ENCODE results near the gene DCDC2B.

The DCDC2B gene

DNA sequence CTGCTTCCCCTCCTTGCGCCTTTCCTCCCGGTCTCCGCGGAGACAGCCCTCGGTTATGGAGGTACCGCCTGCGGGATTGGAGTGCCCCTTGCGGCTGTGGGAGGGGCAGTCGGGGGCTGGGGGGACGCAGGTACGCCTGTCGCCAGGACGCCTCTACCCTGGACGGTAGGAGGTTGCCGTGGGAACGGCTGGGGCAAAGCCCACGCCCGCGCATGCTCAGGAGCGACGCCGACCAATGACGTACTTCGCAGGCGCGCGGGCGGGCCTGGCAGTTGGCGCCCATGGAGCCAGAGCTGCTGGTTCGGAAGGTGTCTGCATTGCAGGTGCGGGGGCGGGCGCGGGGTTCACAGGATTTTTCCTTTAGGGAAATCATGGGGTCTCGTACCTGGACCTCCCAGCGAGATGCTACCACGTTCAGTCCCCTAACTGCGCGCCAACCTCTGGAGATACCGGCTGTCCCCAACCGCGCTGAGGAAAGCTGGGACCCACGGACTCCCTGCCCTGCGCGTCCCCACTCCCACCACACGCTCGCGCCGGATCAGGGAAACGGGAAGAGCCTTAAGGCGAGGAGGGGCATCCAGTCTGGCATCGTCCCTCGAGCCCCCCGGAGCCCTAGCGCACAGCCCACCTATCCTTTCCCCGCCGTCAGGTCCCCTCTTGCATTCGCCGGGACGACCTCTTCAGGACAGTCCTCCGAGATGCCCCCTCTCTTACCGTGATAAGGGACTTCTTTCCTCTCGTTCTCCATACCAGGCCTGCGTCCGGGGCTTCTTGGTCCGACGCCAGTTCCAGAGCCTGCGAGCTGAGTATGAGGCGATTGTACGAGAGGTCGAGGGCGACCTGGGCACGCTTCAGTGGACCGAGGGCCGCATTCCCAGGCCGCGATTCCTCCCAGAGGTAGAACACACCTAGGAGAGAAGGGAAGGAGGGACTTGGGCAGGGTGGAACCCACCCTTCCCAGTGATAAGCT lies 3.2 kb upstream of the DCDC2B start, which contains the start of gene IQCC:
Gene IQCC (plus strand): TSS at position 271 of the 970 bp plus-strand sequence. CDS start 11 bp downstream, at position 282.
- Histone ChIP-seq H3K4me2 (ENCODE audit: insufficient read depth, low read length) (peak within 1 kb of the TSS; percentile 99), H3K4me3 (ENCODE audit: low read depth in 1 of 2, low read length in 2 of 2) (peak within 1 kb of the TSS; percentile 53 to 98), H2AFZ (ENCODE audit: low read depth, low read length) (peak within 1 kb of the TSS; percentile 99), H3K79me2 (ENCODE audit: insufficient read depth, low read length) (peaks cover 26% of the 10 kb centered on the region), H4K20me1 (ENCODE audit: insufficient read depth, low read length) (no peaks in the 10 kb centered on the region), H3K36me3 (ENCODE audit: insufficient read depth, low read length) (peaks cover 21% of the 10 kb centered on the region), H3K4me1 (ENCODE audit: insufficient read depth, low read length) (peaks cover 45% of the 10 kb centered on the region), H3K27ac (ENCODE audit: low read length) (peak within 1 kb of the TSS; percentile 92), H3K9me3 (ENCODE audit: insufficient read depth, low read length, severe bottlenecking) (no peaks in the 10 kb centered on the region), H3K9ac (ENCODE audit: low read depth, low read length) (peak within 1 kb of the TSS; percentile 88), H3K27me3 (ENCODE audit: insufficient read depth, low read length, poor library complexity) (no peaks in the 10 kb centered on the region)
- ATAC-seq (ENCODE audit: insufficient read depth, low read depth) (peak; percentile 69), DNase-seq (peak; percentile 83)
- no peak for TF ChIP-seq EZH2 (IDR thresholded peaks at IDR 0.05; ENCODE audit: borderline replicate concordance, low read depth, low read length, severe bottlenecking)
- no peak for TF ChIP-seq CTCF (IDR thresholded peaks at IDR 0.05; ENCODE audit: borderline replicate concordance, extremely low read depth, low read length, poor library complexity, severe bottlenecking)

GRCh38 chr1:32208469-32208868 lies 420 bp upstream of the DCDC2B start:
- Histone ChIP-seq H3K4me1 (ENCODE audit: insufficient read depth, low read length) (peaks cover 25% of the 10 kb centered on the region), H3K36me3 (ENCODE audit: insufficient read depth, low read length) (peaks cover 21% of the 10 kb centered on the region), H3K4me3 (ENCODE audit: low read depth in 1 of 2, low read length in 2 of 2) (no peak overlapping the region), H2AFZ (ENCODE audit: low read depth, low read length) (no peak overlapping the region), H3K27ac (ENCODE audit: low read length) (no peak overlapping the region), H3K4me2 (ENCODE audit: insufficient read depth, low read length) (no peak overlapping the region), H3K79me2 (ENCODE audit: insufficient read depth, low read length) (peaks cover 14% of the 10 kb centered on the region), H3K9me3 (ENCODE audit: insufficient read depth, low read length, severe bottlenecking) (no peaks in the 10 kb centered on the region), H3K27me3 (ENCODE audit: insufficient read depth, low read length, poor library complexity) (no peaks in the 10 kb centered on the region), H3K9ac (ENCODE audit: low read depth, low read length) (no peak overlapping the region), H4K20me1 (ENCODE audit: insufficient read depth, low read length) (no peaks in the 10 kb centered on the region)
- ATAC-seq (ENCODE audit: insufficient read depth, low read depth) = no peak
- DNase-seq = no peak
- TF ChIP-seq EZH2 (IDR thresholded peaks at IDR 0.05; ENCODE audit: borderline replicate concordance, low read depth, low read length, severe bottlenecking) = no peak
- TF ChIP-seq CTCF (IDR thresholded peaks at IDR 0.05; ENCODE audit: borderline replicate concordance, extremely low read depth, low read length, poor library complexity, severe bottlenecking) = no peak

GRCh38 chr1:32215629-32216480 lies 7.0 kb downstream of the DCDC2B start:
- H2AFZ ChIP-seq (ENCODE audit: low read depth, low read length) = no peak overlapping the region
- H3K79me2 ChIP-seq (ENCODE audit: insufficient read depth, low read length) = peaks cover 4% of the 10 kb centered on the region
- H3K9me3 ChIP-seq (ENCODE audit: insufficient read depth, low read length, severe bottlenecking) = no peaks in the 10 kb centered on the region
- DNase-seq (peak; percentile 76), ATAC-seq (ENCODE audit: insufficient read depth, low read depth) (peak; percentile 97)
- H4K20me1 ChIP-seq (ENCODE audit: insufficient read depth, low read length) = no peaks in the 10 kb centered on the region
- H3K4me2 ChIP-seq (ENCODE audit: insufficient read depth, low read length) = no peak overlapping the region
- no peak overlapping the region for H3K4me3 ChIP-seq (ENCODE audit: low read depth in 1 of 2, low read length in 2 of 2)
- H3K4me1 ChIP-seq (ENCODE audit: insufficient read depth, low read length) = peaks cover 5% of the 10 kb centered on the region
- H3K27ac ChIP-seq (ENCODE audit: low read length) = peak overlapping the region; percentile 56; the same call in 1 of the 2 replicates
- H3K36me3 ChIP-seq (ENCODE audit: insufficient read depth, low read length) = peaks cover 34% of the 10 kb centered on the region
- H3K27me3 ChIP-seq (ENCODE audit: insufficient read depth, low read length, poor library complexity) = no peaks in the 10 kb centered on the region
- no peak overlapping the region for H3K9ac ChIP-seq (ENCODE audit: low read depth, low read length)
- TF ChIP-seq CTCF (IDR thresholded peaks at IDR 0.05; ENCODE audit: borderline replicate concordance, extremely low read depth, low read length, poor library complexity, severe bottlenecking) (peak; percentile 92), EZH2 (IDR thresholded peaks at IDR 0.05; ENCODE audit: borderline replicate concordance, low read depth, low read length, severe bottlenecking) (no peak)

Data from DND-41 (cell line).